ENCODE data around the gene ASNSD1.

- TF ChIP-seq CTCF (IDR thresholded peaks at IDR 0.05 in 4 of 5, conservative IDR thresholded peaks at IDR 0.05 in 1 of 5) (peak; percentile 76 to 97 (median 84)), POLR2A (IDR thresholded peaks at IDR 0.05) (peak; percentile 54 to 56)
These were observed 13.3 kb downstream of the ASNSD1 start, which contains the start of gene ANKAR for GRCh38 chr2:189674374-189675112.
